Common myeloid progenitor, CD34-positive (primary cell): ENCODE data around the gene NEUROD2.

Experiments used
- CTCF ChIA-PET: fragments of 350-600 bp; sonication (Branson Sonifier 250); formaldehyde crosslinking; loops from one replicate; lab custom pipeline; 2021; ENCODE audit warnings: antibody characterized with exemption; lab: Charles Lee
- POLR2A ChIA-PET: fragments of 350-600 bp; sonication (Branson Sonifier 250); formaldehyde crosslinking; loops from one replicate; lab custom pipeline; 2021; ENCODE audit warnings: antibody characterized with exemption; lab: Charles Lee
- DNase-seq, 3 donors: peaks; one replicate each; pipeline versions ENCODE4 v3.0.0 to v3.0.0-alpha.2; 2013
- H3K27ac ChIP-seq, 2 experiments: 1 replicate in 1 of 2; 2 replicates in 1 of 2; pipeline ENCODE4 v1.7.0; 2013; ENCODE audit warnings: inconsistent platforms in 2 of 2, low read length in 2 of 2, mild to moderate bottlenecking in 2 of 2, low read depth in 1 of 2, moderate library complexity in 1 of 2; ENCODE audit not compliant: severe bottlenecking in 2 of 2, insufficient read depth in 1 of 2, poor library complexity in 1 of 2
- H3K27me3 ChIP-seq, 5 experiments: replicated peaks in 2 of 5; 1 replicate in 3 of 5; 2 replicates in 2 of 5; pipeline versions ENCODE4 v1.6.1 to v1.7.0; 2013; ENCODE audit warnings: low read length in 4 of 5, mild to moderate bottlenecking in 2 of 5, moderate library complexity in 2 of 5, inconsistent platforms in 1 of 5; ENCODE audit not compliant: insufficient read depth in 5 of 5, control insufficient read depth in 4 of 5
- H3K36me3 ChIP-seq, 4 experiments: 1 replicate in 2 of 4; 2 replicates in 2 of 4; pipeline versions ENCODE4 v1.6.1 to v1.7.0; 2013; ENCODE audit warnings: low read length in 3 of 4, control low read depth in 1 of 4, mild to moderate bottlenecking in 1 of 4; ENCODE audit not compliant: control insufficient read depth in 4 of 4, insufficient read depth in 4 of 4
- H3K4me1 ChIP-seq, 4 experiments: 1 replicate in 3 of 4; 2 replicates in 1 of 4; pipeline versions ENCODE4 v1.6.1 to v1.7.1; 2013; ENCODE audit warnings: low read length in 3 of 4, mild to moderate bottlenecking in 3 of 4, control low read depth in 1 of 4, inconsistent platforms in 1 of 4, moderate library complexity in 1 of 4; ENCODE audit not compliant: control insufficient read depth in 4 of 4, insufficient read depth in 4 of 4; ENCODE audit errors: control extremely low read depth in 1 of 4
- H3K4me3 ChIP-seq, 7 experiments: 1 replicate in 4 of 7; 2 replicates in 3 of 7; pipeline versions ENCODE4 v1.5.1 to v1.7.0; 2013; ENCODE audit warnings: mild to moderate bottlenecking in 7 of 7, low read length in 6 of 7, moderate library complexity in 6 of 7, inconsistent platforms in 2 of 7, low read depth in 2 of 7, control low read depth in 1 of 7; ENCODE audit not compliant: insufficient read depth in 4 of 7, control insufficient read depth in 1 of 7; ENCODE audit errors: extremely low read depth in 1 of 7
- H3K9me3 ChIP-seq, 5 experiments: 1 replicate in 4 of 5; 2 replicates in 1 of 5; pipeline versions ENCODE4 v1.6.1 to v1.7.1; 2013; ENCODE audit warnings: low read length in 4 of 5, mild to moderate bottlenecking in 2 of 5, inconsistent platforms in 1 of 5, low read depth in 1 of 5, moderate library complexity in 1 of 5; ENCODE audit not compliant: control insufficient read depth in 4 of 5, insufficient read depth in 2 of 5; ENCODE audit errors: control extremely low read depth in 1 of 5
- WGBS: methylation state at CpG from one replicate; pipeline ENCODE4 v1.1.5; 2013; ENCODE audit not compliant: insufficient coverage; 5-methylcytosine and 5-hydroxymethylcytosine counted together

NEUROD2 gene

GRCh38 chr17:39579318-39580081 is 28.2 kb downstream of the NEUROD2 start:
- no peak overlapping the region for H3K4me3 ChIP-seq
- H3K27ac ChIP-seq = no peak overlapping the region
- H3K27me3 ChIP-seq = peaks cover 0 to 17% (median 0%) of the 10 kb centered on the region in 5 experiments
- POLR2A ChIA-PET = no interaction called here
- no peak for DNase-seq
- CTCF ChIA-PET = interaction anchor here (1.2 to 4.6 kb wide), 4 partner anchors 31 to 42 kb away, joined by 3 to 26 read pairs (median 4); no protein-coding TSS in a partner anchor
- no peaks in the 10 kb centered on the region for H3K9me3 ChIP-seq
- H3K4me1 ChIP-seq = no peaks in the 10 kb centered on the region
- 92% methylated on average over 2 of the region's 8 CpGs for WGBS
- H3K36me3 ChIP-seq = no peaks in the 10 kb centered on the region

- no peak for DNase-seq
- no peaks in the 10 kb centered on the region for H3K36me3 ChIP-seq
- H3K4me1 ChIP-seq = peaks cover 0 to 6% (median 3%) of the 10 kb centered on the region in 4 experiments
- H3K4me3 ChIP-seq = no peak overlapping the region
- no CpG with 5 or more reads among the region's 2 CpGs for WGBS
- CTCF ChIA-PET = interaction anchor here (1.0 to 4.6 kb wide), 5 partner anchors 11 to 55 kb away, joined by 3 to 26 read pairs (median 6); no protein-coding TSS in a partner anchor
- H3K27me3 ChIP-seq = peaks cover 0 to 20% (median 3%) of the 10 kb centered on the region in 5 experiments
- no peak overlapping the region for H3K27ac ChIP-seq
- no peaks in the 10 kb centered on the region for H3K9me3 ChIP-seq
- POLR2A ChIA-PET = no interaction called here
These were observed 29.4 kb downstream of the NEUROD2 start for GRCh38 chr17:39578272-39578671.

- Histone ChIP-seq H3K27me3 (peaks cover 0 to 17% (median 3%) of the 10 kb centered on the region in 5 experiments), H3K4me1 (peaks cover 0 to 9% (median 4%) of the 10 kb centered on the region in 4 experiments), H3K4me3 (no peak overlapping the region), H3K27ac (no peak overlapping the region), H3K9me3 (peaks cover 0 to 2% (median 0%) of the 10 kb centered on the region in 5 experiments), H3K36me3 (peaks cover 0 to 3% (median under 1%) of the 10 kb centered on the region in 4 experiments)
- ChIA-PET POLR2A (interaction anchor here (0.9 to 1.2 kb wide), 2 partner anchors 13 to 29 kb away, joined by 3 to 4 read pairs; no protein-coding TSS in a partner anchor), CTCF (interaction anchor here (0.6 to 2.5 kb wide), 11 partner anchors 11 to 451 kb away, joined by 3 to 19 read pairs (median 3); no protein-coding TSS in a partner anchor)
- peak; percentile 31 to 56 (median 54) for DNase-seq
- WGBS = 0% methylated on average over 2 of the region's 7 CpGs
These were observed 31.5 kb downstream of the NEUROD2 start for GRCh38 chr17:39576187-39576586.

- peak overlapping the region; percentile 4 to 77 (median 57) for H3K4me3 ChIP-seq
These were observed 34.0 kb downstream of the NEUROD2 start for GRCh38 chr17:39573447-39574298.

GRCh38 chr17:39572121-39572520 is 35.6 kb downstream of the NEUROD2 start:
- ChIA-PET POLR2A (no interaction called here), CTCF (interaction anchor here (0.7 to 1.2 kb wide), 3 partner anchors 21 to 49 kb away, joined by 3 to 4 read pairs (median 3); no protein-coding TSS in a partner anchor)
- Histone ChIP-seq H3K9me3 (peaks cover 0 to 7% (median 0%) of the 10 kb centered on the region in 5 experiments), H3K27me3 (peaks cover 0 to 6% (median 3%) of the 10 kb centered on the region in 5 experiments), H3K4me1 (peaks cover 0 to 9% (median 4%) of the 10 kb centered on the region in 4 experiments), H3K4me3 (no peak overlapping the region), H3K27ac (no peak overlapping the region), H3K36me3 (peaks cover 14 to 36% (median 24%) of the 10 kb centered on the region in 4 experiments)
- WGBS = 80% methylated on average over 1 of the region's 2 CpGs
- no peak for DNase-seq

More at GRCh38 chr17:39573447-39574298, 34.0 kb downstream of the NEUROD2 start:
- H3K9me3 ChIP-seq = peaks cover 0 to 7% (median 0%) of the 10 kb centered on the region in 5 experiments
- CTCF ChIA-PET = interaction anchor here (0.7 to 1.0 kb wide), 3 partner anchors 17 to 99 kb away, joined by 3 read pairs; no protein-coding TSS in a partner anchor
- DNase-seq = peak; percentile 17 to 49 (median 41)
- H3K27ac ChIP-seq = no peak overlapping the region
- H3K36me3 ChIP-seq = peaks cover 4 to 23% (median 13%) of the 10 kb centered on the region in 4 experiments
- H3K4me1 ChIP-seq = peaks cover 0 to 9% (median 4%) of the 10 kb centered on the region in 4 experiments
- POLR2A ChIA-PET = interaction anchor here (0.6 kb wide), 1 partner anchor 705 kb away, joined by 3 read pairs; no protein-coding TSS in a partner anchor
- H3K27me3 ChIP-seq = peaks cover 0 to 8% (median 3%) of the 10 kb centered on the region in 5 experiments
- WGBS = 4% methylated on average over 61 of the region's 66 CpGs

- CTCF ChIA-PET = interaction anchor here (0.8 kb wide), 1 partner anchor 23 kb away, joined by 4 read pairs; no protein-coding TSS in a partner anchor
- Histone ChIP-seq H3K9me3 (peaks cover 0 to 7% (median 0%) of the 10 kb centered on the region in 5 experiments), H3K27me3 (peaks cover 0 to 6% (median 3%) of the 10 kb centered on the region in 5 experiments), H3K4me1 (peaks cover 0 to 12% (median 4%) of the 10 kb centered on the region in 4 experiments), H3K36me3 (peaks cover 17 to 58% (median 36%) of the 10 kb centered on the region in 4 experiments), H3K4me3 (no peak overlapping the region), H3K27ac (no peak overlapping the region)
- POLR2A ChIA-PET = no interaction called here
- WGBS = 63% methylated on average over 1 of the region's 1 CpG
- no peak for DNase-seq
These were observed 38.6 kb downstream of the NEUROD2 start for GRCh38 chr17:39569126-39569525.
